Activated T-helper 1 cell treated with anti-CD3 and anti-CD28 coated beads, Interleukin-12 subunit alpha, Interleukin-12 subunit beta, Interleukin-2, Interleukin-4 antibody, amounts not matched to agents 30 ng/mL and 10 ng/mL and 1 ng/mL, durations not matched to agents 14 hours and 24 hours and 36 hours (primary cell): ENCODE measurements around the gene LMF1. TPM values are rescaled to one million over a fixed set of nuclear protein-coding genes. Genes with fewer than 3 reads are reported as not detected.

Source experiments
- DNase-seq: peaks from one replicate; pipeline ENCODE4 v3.0.0; 2021; ENCODE audit warnings: low spot score
- H3K27ac Mint-ChIP-seq: one replicate; pipeline ENCODE4 v1.8.0; 2021; ENCODE audit warnings: mild to moderate bottlenecking, mixed read lengths
- H3K27me3 Mint-ChIP-seq: one replicate; pipeline ENCODE4 v1.8.0; 2022; ENCODE audit warnings: mild to moderate bottlenecking, moderate library complexity, mixed read lengths; ENCODE audit not compliant: insufficient read depth
- H3K36me3 Mint-ChIP-seq: one replicate; pipeline ENCODE4 v1.8.0; 2021; ENCODE audit warnings: low read depth, mixed read lengths
- H3K4me1 Mint-ChIP-seq: one replicate; pipeline ENCODE4 v1.8.0; 2021; ENCODE audit warnings: low read depth, mixed read lengths
- H3K4me3 Mint-ChIP-seq: one replicate; pipeline ENCODE4 v1.8.0; 2021; ENCODE audit warnings: mild to moderate bottlenecking, moderate library complexity, mixed read lengths
- H3K9me3 Mint-ChIP-seq: one replicate; pipeline ENCODE4 v1.8.0; 2021; ENCODE audit warnings: mixed read lengths
- intact Hi-C: fragments of 100-400 bp; cut with micrococcal nuclease; formaldehyde crosslinking; loops from one replicate; pipeline ENCODE4 v1.15.1; 2024
- total RNA-seq: library from RNA; stranded (reverse); gene quantifications from 2 replicates; pipeline ENCODE4 v1.2.3, GENCODE V29; 2022

The LMF1 gene
- total RNA-seq, 1 donor from 2014 or later = 10.4 TPM

DNA sequence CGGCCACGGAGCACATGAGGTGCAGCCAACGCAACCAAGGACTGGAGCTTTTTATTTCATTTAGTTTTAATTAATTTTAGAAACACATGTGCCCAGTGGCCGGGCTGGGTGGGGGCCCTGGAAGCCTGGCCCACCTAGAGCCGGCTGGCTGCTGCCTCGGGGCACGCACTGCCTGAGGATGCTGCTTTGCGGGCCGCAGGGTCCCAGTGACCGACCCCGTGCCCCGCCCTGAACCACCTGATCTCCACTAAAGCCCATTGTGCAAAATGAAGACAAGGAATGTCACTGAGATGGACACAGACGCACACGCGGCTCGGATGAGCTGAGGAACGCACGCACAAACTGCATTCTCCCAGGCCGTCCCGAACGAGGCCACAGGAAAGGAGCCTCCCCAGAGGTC is 39.6 kb downstream of the LMF1 start:
- Mint-ChIP-seq H3K27ac (no peak overlapping the region), H3K4me3 (no peak overlapping the region), H3K4me1 (no peaks in the 10 kb centered on the region), H3K9me3 (peaks cover 3% of the 10 kb centered on the region), H3K27me3 (no peaks in the 10 kb centered on the region), H3K36me3 (peaks cover 4% of the 10 kb centered on the region)
- intact Hi-C loops = no loop called here
- DNase-seq = no peak

DNA sequence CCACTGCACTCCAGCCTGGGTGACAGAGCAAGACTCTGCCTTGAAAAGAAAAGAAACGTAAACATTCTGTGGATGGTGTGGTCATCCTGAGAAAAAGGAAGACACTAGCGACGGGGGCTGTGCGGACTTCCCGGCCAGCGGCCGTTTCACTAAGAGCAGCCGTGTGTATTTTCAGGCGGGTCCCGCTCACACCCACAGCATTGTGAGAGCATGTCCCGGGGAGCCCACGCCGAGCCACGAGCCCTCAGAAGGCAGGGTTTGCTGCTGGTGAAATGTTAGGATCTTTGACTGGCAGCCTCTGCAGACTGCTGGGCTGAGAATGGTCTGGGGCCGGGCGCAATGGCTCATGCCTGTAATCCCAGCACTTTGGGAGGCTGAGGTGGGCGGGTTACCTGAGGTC is 40.3 kb downstream of the LMF1 start:
- H3K27ac Mint-ChIP-seq = no peak overlapping the region
- intact Hi-C loops = no loop called here
- peaks cover 5% of the 10 kb centered on the region for H3K36me3 Mint-ChIP-seq
- no peak overlapping the region for H3K4me3 Mint-ChIP-seq
- no peak for DNase-seq
- no peaks in the 10 kb centered on the region for H3K4me1 Mint-ChIP-seq
- peaks cover 4% of the 10 kb centered on the region for H3K9me3 Mint-ChIP-seq
- H3K27me3 Mint-ChIP-seq = no peaks in the 10 kb centered on the region

DNA sequence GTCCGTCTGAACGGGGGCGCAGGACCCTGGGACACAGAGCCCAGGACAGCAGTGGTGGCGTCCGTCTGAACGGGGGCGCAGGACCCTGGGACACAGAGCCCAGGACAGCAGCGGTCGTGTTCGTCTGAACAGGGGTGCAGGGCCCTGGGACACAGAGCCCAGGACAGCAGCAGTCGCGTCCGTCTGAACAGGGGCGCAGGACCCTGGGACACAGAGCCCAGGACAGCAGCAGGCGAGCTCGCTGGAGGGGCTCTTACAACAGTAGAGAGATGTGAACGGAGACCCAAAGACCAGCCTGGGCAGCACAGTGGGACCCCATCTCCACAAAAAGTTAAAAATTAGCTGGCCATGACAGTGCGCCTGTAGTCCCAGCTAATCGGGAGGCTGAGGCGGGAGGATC is 40.7 kb downstream of the LMF1 start:
- H3K9me3 Mint-ChIP-seq = peaks cover 4% of the 10 kb centered on the region
- no peak overlapping the region for H3K4me3 Mint-ChIP-seq
- H3K27ac Mint-ChIP-seq = no peak overlapping the region
- H3K4me1 Mint-ChIP-seq = no peaks in the 10 kb centered on the region
- DNase-seq = no peak
- peaks cover 5% of the 10 kb centered on the region for H3K36me3 Mint-ChIP-seq
- H3K27me3 Mint-ChIP-seq = no peaks in the 10 kb centered on the region
- intact Hi-C loops = no loop called here

- Mint-ChIP-seq H3K4me1 (no peaks in the 10 kb centered on the region), H3K4me3 (no peak overlapping the region), H3K9me3 (peaks cover 4% of the 10 kb centered on the region), H3K27me3 (no peaks in the 10 kb centered on the region), H3K36me3 (peaks cover 5% of the 10 kb centered on the region), H3K27ac (no peak overlapping the region)
- DNase-seq = no peak
- intact Hi-C loops = no loop called here
Observed at GRCh38 chr16:929227-930073, 41.3 kb downstream of the LMF1 start.

GRCh38 chr16:928526-928925 is 42.3 kb downstream of the LMF1 start:
- H3K27ac Mint-ChIP-seq = no peak overlapping the region
- H3K36me3 Mint-ChIP-seq = peaks cover 5% of the 10 kb centered on the region
- no peaks in the 10 kb centered on the region for H3K27me3 Mint-ChIP-seq
- H3K9me3 Mint-ChIP-seq = peaks cover 4% of the 10 kb centered on the region
- intact Hi-C loops = no loop called here
- no peak for DNase-seq
- H3K4me1 Mint-ChIP-seq = no peaks in the 10 kb centered on the region
- no peak overlapping the region for H3K4me3 Mint-ChIP-seq

DNA sequence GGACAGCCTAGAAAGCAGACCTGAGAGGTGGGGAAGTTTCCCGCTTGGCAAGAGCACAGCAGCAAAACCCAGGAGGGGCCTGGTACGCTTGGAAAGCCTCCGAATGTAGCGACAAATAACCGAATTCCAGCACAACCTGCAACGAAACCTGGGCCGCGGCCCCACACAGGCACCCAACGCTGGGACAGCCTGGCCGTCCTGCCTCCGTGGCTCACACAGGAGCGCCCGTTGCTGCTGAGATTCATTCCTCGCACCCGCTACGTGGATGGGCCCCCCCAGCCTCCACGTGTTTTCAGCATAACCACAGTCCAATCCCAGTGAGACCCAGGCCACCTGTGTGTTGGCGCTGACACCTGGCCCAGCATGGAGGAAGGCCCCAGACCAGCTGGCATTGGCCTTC is 42.9 kb downstream of the LMF1 start:
- no peaks in the 10 kb centered on the region for H3K4me1 Mint-ChIP-seq
- no peaks in the 10 kb centered on the region for H3K27me3 Mint-ChIP-seq

GRCh38 chr16:927406-927805 is 43.4 kb downstream of the LMF1 start:
- Mint-ChIP-seq H3K27ac (no peak overlapping the region), H3K36me3 (peaks cover 4% of the 10 kb centered on the region), H3K27me3 (no peaks in the 10 kb centered on the region), H3K4me1 (no peaks in the 10 kb centered on the region), H3K4me3 (no peak overlapping the region), H3K9me3 (peaks cover 4% of the 10 kb centered on the region)
- intact Hi-C loops = no loop called here
- DNase-seq = no peak

More for the DNA sequence above, 42.9 kb downstream of the LMF1 start:
- H3K9me3 Mint-ChIP-seq = peaks cover 4% of the 10 kb centered on the region
- no peak overlapping the region for H3K27ac Mint-ChIP-seq
- intact Hi-C loops = no loop called here
- no peak for DNase-seq
- H3K4me3 Mint-ChIP-seq = no peak overlapping the region
- peaks cover 5% of the 10 kb centered on the region for H3K36me3 Mint-ChIP-seq

DNA sequence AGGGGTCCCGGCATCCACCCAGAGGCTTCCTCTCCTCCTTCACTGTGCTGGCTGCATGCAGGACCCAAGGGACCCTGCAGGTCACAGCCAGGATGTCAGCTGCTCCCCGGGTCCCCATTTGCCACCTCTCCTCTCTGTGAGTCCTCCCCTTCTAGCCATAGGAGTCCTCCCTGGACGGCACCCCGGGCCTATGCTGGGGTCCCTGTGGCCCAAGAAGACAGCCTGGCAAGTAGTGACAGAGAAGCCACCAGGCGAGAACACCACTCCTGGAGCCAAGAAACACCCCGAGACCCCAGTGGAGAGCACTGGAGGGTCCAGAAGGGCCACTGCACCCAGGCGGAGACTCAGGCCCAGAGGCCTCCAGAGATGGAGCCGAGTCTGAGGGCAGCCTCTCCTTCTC is 44.1 kb downstream of the LMF1 start:
- intact Hi-C loops = no loop called here
- Mint-ChIP-seq H3K4me1 (no peaks in the 10 kb centered on the region), H3K27me3 (no peaks in the 10 kb centered on the region)

DNA sequence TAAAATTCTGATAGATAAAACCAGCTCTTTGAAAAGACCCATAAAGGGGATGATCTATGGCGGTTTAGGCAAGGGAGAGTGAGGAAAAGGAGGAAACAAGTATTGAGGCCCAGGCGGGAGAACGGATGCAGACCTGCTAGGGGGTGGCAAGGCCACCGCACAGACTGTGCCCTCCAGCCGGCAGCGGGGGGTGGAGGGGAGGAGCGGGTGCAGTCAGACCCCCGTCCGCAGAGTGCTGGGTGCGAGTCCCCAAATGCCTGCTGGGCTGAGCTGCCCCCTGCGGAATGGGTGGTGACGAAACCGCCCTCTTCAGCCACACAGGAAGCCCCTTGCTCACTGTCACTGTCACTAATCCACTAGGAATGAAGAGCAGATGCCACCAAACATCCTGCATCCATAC is 46.0 kb downstream of the LMF1 start:
- Mint-ChIP-seq H3K4me1 (no peaks in the 10 kb centered on the region), H3K27me3 (no peaks in the 10 kb centered on the region), H3K27ac (no peak overlapping the region), H3K9me3 (peaks cover 4% of the 10 kb centered on the region), H3K36me3 (peaks cover 7% of the 10 kb centered on the region), H3K4me3 (no peak overlapping the region)
- intact Hi-C loops = no loop called here
- DNase-seq = no peak

More for the DNA sequence above, 44.1 kb downstream of the LMF1 start:
- peaks cover 4% of the 10 kb centered on the region for H3K9me3 Mint-ChIP-seq
- no peak overlapping the region for H3K4me3 Mint-ChIP-seq
- H3K36me3 Mint-ChIP-seq = peaks cover 6% of the 10 kb centered on the region
- H3K27ac Mint-ChIP-seq = no peak overlapping the region
- DNase-seq = no peak

DNA sequence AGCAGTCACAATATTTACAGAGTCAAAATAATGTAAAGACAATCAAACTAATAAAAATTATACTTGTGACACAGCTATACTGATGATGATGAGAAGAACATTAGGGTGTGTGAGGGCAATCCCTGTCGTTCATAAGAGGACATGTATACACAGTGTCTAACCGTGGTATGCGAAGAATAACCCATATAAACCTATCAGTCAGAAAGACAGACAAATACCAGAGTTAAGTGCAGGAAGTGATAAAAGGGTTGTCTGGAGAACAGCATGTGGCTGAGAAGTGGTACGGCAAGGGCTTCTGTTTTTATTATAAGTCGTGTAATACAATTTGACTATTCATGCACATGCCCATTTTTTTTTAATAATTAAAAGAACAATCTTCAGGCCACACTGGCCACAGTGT is 46.7 kb downstream of the LMF1 start:
- intact Hi-C loops = no loop called here
- Mint-ChIP-seq H3K27me3 (no peaks in the 10 kb centered on the region), H3K36me3 (peaks cover 7% of the 10 kb centered on the region), H3K4me1 (no peaks in the 10 kb centered on the region), H3K4me3 (no peak overlapping the region), H3K27ac (no peak overlapping the region), H3K9me3 (peaks cover 4% of the 10 kb centered on the region)
- no peak for DNase-seq

DNA sequence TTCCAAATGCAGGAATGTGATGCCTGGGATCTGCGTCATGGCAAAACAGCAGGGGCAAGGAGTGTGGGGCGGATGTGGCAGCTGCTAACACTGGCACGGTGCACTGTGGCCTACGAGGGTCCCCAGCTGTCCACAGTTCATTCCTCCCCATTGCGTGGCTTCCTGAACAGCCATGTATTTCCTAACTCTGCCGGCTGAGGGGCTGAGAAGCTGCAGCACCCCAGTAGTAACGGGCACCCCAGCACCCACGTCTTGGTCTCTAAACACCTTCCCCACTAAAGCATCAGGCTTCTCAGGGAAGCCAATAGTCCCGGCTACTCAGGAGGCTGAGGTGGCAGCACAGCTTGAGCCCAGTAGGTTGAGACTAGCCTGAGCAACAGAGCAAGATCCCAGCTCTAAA is 47.6 kb downstream of the LMF1 start:
- Mint-ChIP-seq H3K27ac (no peak overlapping the region), H3K4me3 (no peak overlapping the region), H3K4me1 (no peaks in the 10 kb centered on the region), H3K27me3 (no peaks in the 10 kb centered on the region), H3K36me3 (peaks cover 7% of the 10 kb centered on the region), H3K9me3 (peaks cover 4% of the 10 kb centered on the region)
- no peak for DNase-seq
- intact Hi-C loops = no loop called here

DNA sequence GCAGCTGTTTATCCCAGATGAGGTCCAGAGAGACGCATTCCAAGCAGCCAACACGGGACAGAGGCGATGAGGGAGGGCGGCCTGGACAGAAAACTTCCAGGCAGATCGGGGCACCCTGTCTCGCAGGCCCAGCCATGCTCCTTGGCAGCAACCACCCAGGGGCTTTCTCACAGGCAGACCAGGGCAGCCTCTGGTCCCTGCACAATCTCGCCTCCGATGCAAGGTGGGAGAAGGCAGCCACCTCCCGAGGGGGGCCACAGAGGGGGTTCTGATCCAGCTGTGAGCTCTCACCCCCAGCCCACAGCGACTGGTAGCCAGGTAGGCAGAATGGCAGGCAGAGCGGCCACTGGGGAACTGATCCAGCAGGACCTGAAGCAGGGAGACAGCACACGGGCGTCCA is 48.7 kb downstream of the LMF1 start:
- no peak for DNase-seq
- intact Hi-C loops = no loop called here
- no peak overlapping the region for H3K27ac Mint-ChIP-seq
- no peaks in the 10 kb centered on the region for H3K4me1 Mint-ChIP-seq
- H3K9me3 Mint-ChIP-seq = peaks cover 4% of the 10 kb centered on the region
- H3K36me3 Mint-ChIP-seq = peaks cover 7% of the 10 kb centered on the region
- no peak overlapping the region for H3K4me3 Mint-ChIP-seq
- no peaks in the 10 kb centered on the region for H3K27me3 Mint-ChIP-seq

DNA sequence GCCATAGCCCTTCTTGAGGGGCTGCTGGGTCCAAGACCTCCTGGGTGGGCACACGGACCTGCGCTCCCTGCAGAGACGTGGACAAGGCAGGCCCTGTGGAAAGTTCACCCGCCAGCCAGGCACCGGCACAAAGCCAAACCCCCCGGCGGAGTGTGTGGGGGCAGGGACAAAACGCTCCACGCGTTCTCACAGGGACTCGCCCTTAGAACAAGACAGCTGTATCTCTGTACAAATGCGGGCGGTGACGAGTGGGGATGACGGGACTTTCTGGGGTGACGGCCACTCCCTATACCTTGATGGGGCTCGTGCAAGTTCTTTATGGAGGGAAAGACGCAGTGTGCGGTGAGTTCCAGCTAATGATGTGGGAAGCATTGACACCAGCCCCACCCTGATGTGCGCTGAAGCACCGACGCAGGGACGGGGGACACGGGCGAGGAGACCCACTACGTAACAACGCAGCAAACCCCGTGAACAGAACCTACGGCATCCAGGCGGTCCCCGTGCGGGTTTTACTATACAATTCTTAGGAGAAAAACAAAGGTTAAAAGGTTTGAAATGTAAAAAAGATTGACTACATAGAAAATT is 49.4 kb downstream of the LMF1 start:
- H3K36me3 Mint-ChIP-seq = peaks cover 7% of the 10 kb centered on the region
- no peaks in the 10 kb centered on the region for H3K4me1 Mint-ChIP-seq
- H3K27ac Mint-ChIP-seq = no peak overlapping the region
- no peak for DNase-seq
- H3K27me3 Mint-ChIP-seq = no peaks in the 10 kb centered on the region
- H3K9me3 Mint-ChIP-seq = peaks cover 4% of the 10 kb centered on the region
- intact Hi-C loops = no loop called here
- no peak overlapping the region for H3K4me3 Mint-ChIP-seq
